Measurements from ENCODE around the gene VSIG1. TPM values are rescaled to one million over a fixed set of nuclear protein-coding genes. Genes with fewer than 3 reads are reported as not detected.

VSIG1 gene
- total and polyA plus RNA-seq, 7 donors: not detected

GRCh38 chrX:108018656-108019381, 26.0 kb upstream of the VSIG1 start:
- DNase-seq: no peak
- Histone ChIP-seq H3K36me3 (ENCODE audit: insufficient read depth in 1 of 2, low read depth in 1 of 2) (no peaks in the 10 kb centered on the region), H3K4me3 (no peak overlapping the region), H3K9me3 (no peaks in the 10 kb centered on the region), H3K27ac (no peak overlapping the region), H3K4me1 (no peaks in the 10 kb centered on the region), H3K27me3 (ENCODE audit: insufficient read depth in 3 of 3, low read length in 2 of 3) (peaks cover 0 to 6% (median 0%) of the 10 kb centered on the region in 3 donors)
- intact Hi-C loops (cut with DNase I): loop anchor here (2.0 to 5.0 kb wide), 2 partner anchors 53 to 54 kb away; no protein-coding TSS in a partner anchor
- 70 to 88% (median 76%) methylated on average over 4 of the region's 4 CpGs for WGBS, 3 donors
- no peak for TF ChIP-seq CTCF (IDR thresholded peaks at IDR 0.05)
- no peak for ATAC-seq

- peaks cover 0 to 7% (median 0%) of the 10 kb centered on the region in 3 donors for H3K27me3 ChIP-seq (ENCODE audit: insufficient read depth in 3 of 3, low read length in 2 of 3)
- intact Hi-C loops (cut with DNase I): loop anchor here (2.0 to 5.0 kb wide), 2 partner anchors 53 kb away; no protein-coding TSS in a partner anchor
- no peaks in the 10 kb centered on the region for H3K9me3 ChIP-seq
- WGBS, 3 donors: 50 to 72% (median 67%) methylated on average over 3 of the region's 3 CpGs
- DNase-seq (no peak), ATAC-seq (no peak)
- TF ChIP-seq CTCF (IDR thresholded peaks at IDR 0.05): no peak
- H3K4me3 ChIP-seq: no peak overlapping the region
- no peaks in the 10 kb centered on the region for H3K4me1 ChIP-seq
- no peak overlapping the region for H3K27ac ChIP-seq
- no peaks in the 10 kb centered on the region for H3K36me3 ChIP-seq (ENCODE audit: insufficient read depth in 1 of 2, low read depth in 1 of 2)
These were observed 25.4 kb upstream of the VSIG1 start for GRCh38 chrX:108019382-108019875.

- peak in 2 of 4 donors; percentile 30 to 49 for ATAC-seq
- Histone ChIP-seq H3K27ac (no peak overlapping the region), H3K4me1 (no peaks in the 10 kb centered on the region), H3K36me3 (ENCODE audit: insufficient read depth in 1 of 2, low read depth in 1 of 2) (no peaks in the 10 kb centered on the region), H3K27me3 (ENCODE audit: insufficient read depth in 3 of 3, low read length in 2 of 3) (peaks cover 0 to 7% (median 0%) of the 10 kb centered on the region in 3 donors), H3K4me3 (no peak overlapping the region), H3K9me3 (no peaks in the 10 kb centered on the region)
- whole genome bisulfite sequencing, 3 donors: 15 to 35% (median 27%) methylated on average over 2 of the region's 2 CpGs
- intact Hi-C loops (cut with DNase I): loop anchor here (5.0 kb wide), 1 partner anchor 117 kb away; no protein-coding TSS in a partner anchor
- TF ChIP-seq CTCF (IDR thresholded peaks at IDR 0.05): peak; percentile 51
- DNase-seq: no peak
These were observed 24.2 kb upstream of the VSIG1 start for GRCh38 chrX:108020631-108021030.

GRCh38 chrX:108022491-108023089, 22.3 kb upstream of the VSIG1 start:
- DNase-seq: no peak
- Histone ChIP-seq H3K36me3 (ENCODE audit: insufficient read depth in 1 of 2, low read depth in 1 of 2) (no peaks in the 10 kb centered on the region), H3K4me3 (no peak overlapping the region), H3K4me1 (no peaks in the 10 kb centered on the region), H3K27me3 (ENCODE audit: insufficient read depth in 3 of 3, low read length in 2 of 3) (peaks cover 0 to 18% (median 0%) of the 10 kb centered on the region in 3 donors), H3K9me3 (no peaks in the 10 kb centered on the region), H3K27ac (no peak overlapping the region)
- ATAC-seq: no peak
- no peak for TF ChIP-seq CTCF (IDR thresholded peaks at IDR 0.05)
- WGBS, 3 donors: 45 to 71% (median 66%) methylated on average over 1 of the region's 1 CpG
- intact Hi-C loops (cut with DNase I): loop anchor here (5.0 kb wide), 1 partner anchor 115 kb away; no protein-coding TSS in a partner anchor
